PC-9 (cell line): Measurements from ENCODE around the gene SLC30A1.

Experiments
- CTCF ChIP-seq: fragments of 200-600 bp; sonication (generic); conservative IDR thresholded peaks from 2 replicates; pipeline ENCODE4 v1.6.1; 2017; ENCODE audit warnings: mixed run types, antibody characterized with exemption, mild to moderate bottlenecking, moderate library complexity
- EZH2 ChIP-seq: fragments of 200-600 bp; sonication (generic); IDR thresholded peaks from 2 replicates; pipeline ENCODE4 v1.8.0; 2017; ENCODE audit warnings: antibody characterized with exemption, low read depth

- TF ChIP-seq CTCF (no peak), EZH2 (no peak)
Observed at GRCh38 chr1:211586538-211586937, 7.6 kb upstream of the SLC30A1 start.
